ENCODE measurements around the gene GNE.
"Not testable (repeated sequence)": the region's sequence is repeated elsewhere in the genome, so short reads cannot be mapped to it uniquely, and the experiment has no call there.

The GNE gene

GRCh38 chr9:36207546-36208012, 50.7 kb downstream of the GNE start:
- DNase-seq: no peak

DNA sequence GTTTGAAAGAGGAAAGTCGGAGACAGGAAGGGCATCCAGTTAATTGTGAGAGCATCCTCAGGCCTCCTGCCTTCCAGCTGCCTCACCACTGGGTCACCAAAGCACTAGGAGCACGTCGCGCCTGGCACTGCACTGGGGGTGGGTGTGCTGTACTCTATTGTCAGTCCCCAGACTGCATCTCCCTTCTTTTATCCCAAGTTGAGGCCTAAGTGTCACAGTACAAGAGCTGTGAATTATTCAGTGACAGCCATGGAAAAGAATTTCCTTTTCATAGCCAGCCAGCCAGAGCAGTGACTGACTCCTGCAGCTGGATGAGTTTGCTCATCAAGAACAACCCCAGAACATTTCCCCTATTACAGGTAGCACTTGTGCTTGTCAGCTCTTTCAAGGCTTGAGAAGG, 51.2 kb downstream of the GNE start:
- no peak for DNase-seq

DNA sequence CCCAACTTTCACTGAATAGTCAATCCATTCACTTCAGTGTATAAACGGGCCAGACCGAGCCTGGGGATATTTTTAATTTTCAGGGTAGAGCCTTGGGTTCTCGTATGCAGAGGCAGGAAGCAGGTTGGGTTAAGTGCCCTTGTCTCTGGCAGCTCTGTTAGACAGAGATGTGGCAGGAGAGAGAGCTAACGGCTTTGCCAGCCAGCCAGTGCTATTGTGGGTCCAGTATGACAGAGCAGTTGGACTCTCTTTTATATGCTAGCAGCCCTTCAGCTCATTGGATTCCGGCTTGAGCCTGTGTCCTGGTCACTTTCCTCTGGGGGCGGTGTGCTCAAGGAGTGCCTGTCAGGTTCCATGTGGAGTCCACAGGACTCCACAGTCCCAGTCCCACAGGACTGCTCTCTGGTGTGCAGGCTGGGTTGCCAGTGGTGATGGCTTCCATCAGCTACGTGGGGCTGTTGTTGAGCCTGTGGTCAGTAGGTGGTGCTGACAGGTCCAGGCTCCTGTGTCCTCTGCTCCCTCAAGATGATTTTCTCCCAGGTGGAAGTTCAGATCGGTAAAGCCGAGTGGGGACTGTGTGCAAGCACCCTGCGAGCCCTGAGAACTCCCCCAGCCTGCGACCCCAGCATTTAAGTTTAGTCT, 53.2 kb downstream of the GNE start:
- no peak for DNase-seq

- DNase-seq: no peak
Measured at GRCh38 chr9:36194326-36195000, 63.8 kb downstream of the GNE start.

- DNase-seq: no peak
Measured at GRCh38 chr9:36193023-36193422, 65.2 kb downstream of the GNE start.

GRCh38 chr9:36192196-36192595, 66.1 kb downstream of the GNE start:
- no peak for DNase-seq

- DNase-seq: no peak
Measured at GRCh38 chr9:36191686-36192085, 66.6 kb downstream of the GNE start.

DNA sequence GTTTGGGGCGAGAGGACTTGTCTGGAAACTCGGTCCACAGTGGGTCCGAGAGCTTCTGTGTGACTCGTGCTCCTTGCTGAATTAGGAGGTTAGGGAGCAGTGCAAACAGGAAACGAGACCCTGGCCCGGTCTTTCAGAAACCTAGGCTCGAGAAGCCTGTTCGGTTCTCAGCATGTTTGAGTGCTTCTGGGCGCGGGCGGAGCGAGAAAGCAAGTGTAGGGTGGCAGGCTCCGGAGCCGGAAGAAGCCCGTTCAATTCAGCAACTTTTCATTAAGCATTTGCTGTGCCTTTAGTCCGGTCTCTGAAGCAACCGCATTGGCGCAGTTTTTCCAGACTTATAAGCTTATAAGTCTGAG, 67.0 kb downstream of the GNE start:
- DNase-seq: no peak

DNA sequence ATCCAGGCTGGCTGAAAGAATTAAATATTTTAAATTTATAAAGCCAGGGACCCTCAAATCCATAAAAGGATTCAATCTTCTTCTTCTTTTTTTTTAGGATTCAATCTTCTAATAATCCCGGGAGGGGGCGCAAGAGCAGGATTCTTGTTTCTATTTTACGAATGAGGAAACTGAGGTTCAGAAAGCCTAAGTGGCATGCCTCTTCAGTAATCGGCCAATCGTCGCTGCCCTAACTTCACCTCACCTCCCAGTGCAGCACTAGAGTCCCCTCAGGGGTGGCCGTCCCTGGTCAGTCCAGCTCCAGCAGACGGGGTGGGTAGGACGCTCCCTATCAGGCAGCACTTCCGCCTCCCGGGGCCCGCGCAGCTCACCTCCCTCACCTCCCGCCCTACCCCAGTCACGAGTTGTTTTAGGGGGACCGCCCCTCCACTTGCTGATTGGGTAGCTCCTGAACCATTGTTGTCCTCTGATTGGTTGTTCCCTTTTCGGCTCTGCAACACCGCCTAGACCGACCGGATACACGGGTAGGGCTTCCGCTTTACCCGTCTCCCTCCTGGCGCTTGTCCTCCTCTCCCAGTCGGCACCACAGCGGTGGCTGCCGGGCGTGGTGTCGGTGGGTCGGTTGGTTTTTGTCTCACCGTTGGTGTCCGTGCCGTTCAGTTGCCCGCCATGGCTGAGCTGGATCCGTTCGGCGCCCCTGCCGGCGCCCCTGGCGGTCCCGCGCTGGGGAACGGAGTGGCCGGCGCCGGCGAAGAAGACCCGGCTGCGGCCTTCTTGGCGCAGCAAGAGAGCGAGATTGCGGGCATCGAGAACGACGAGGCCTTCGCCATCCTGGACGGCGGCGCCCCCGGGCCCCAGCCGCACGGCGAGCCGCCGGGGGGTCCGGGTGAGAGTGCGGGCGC, 67.6 kb downstream of the GNE start, which contains the start of gene CLTA:
TSS of gene CLTA (plus strand) at position 534 of the 902 bp plus-strand sequence. CDS start at position 670, 136 bp downstream.
- DNase-seq: peak; percentile 94

GRCh38 chr9:36189976-36190375, 68.3 kb downstream of the GNE start:
- no peak for DNase-seq

- no peak for DNase-seq
Measured at GRCh38 chr9:36188212-36188611, 70.0 kb downstream of the GNE start.

DNA sequence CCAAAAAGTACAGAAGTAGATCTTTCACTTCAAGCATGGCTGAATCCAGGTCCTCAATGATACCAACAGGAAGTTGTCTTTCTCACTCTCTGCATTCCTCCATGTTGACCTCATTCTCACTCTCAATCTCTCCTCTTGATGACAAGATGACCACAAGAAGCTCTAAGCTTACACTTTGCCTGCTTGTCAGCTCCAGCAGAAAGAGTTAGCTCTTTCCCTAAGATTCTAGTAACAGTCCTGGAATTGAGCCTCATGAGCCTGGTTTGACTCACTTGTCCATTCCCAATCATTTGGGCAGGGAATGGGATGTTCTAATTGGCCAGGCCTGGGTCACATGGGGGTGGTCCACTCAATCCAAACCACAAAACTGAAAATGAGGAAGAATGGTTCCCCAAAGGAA, 70.8 kb downstream of the GNE start:
- DNase-seq: no peak

DNA sequence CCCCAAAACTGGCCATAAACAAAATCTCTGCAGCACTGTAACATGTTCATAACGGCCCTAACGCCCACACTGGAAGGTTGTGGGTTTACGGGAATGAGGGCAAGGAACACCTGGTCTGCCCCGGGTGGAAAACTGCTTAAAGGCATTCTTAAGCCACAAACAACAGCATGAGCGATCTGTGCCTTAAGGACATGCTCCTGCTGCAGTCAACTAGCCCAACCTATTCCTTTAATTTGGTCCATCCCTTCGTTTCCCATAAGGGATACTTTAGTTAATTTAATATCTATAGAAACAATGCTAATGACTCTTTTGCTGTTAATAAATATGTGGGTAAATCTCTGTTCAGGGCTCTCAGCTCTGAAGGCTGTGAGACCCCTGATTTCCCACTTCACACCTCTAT, 78.0 kb downstream of the GNE start:
- DNase-seq: not testable (repeated sequence)

DNA sequence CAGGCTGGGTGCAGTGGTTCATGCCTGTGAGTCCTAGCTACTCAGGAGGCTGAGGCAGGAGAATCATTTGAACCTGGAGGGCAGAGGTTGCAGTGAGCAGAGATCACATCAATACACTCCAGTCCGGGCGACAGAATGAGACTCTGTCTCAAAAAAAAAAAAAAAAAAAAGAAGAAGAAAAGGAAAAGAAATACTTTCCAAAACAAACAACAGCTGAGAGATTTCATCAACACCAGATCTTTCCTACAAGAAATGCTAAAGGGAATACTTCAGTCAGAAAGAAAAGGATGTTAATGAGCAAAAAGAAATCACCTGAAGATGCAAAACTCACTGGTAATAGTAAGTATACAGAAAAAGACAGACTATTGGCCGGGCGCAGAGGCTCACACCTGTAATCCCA, 80.7 kb downstream of the GNE start:
- no peak for DNase-seq

- not testable (repeated sequence) for DNase-seq
Measured at GRCh38 chr9:36176496-36176895, 81.8 kb downstream of the GNE start.

GRCh38 chr9:36175209-36175608, 83.0 kb downstream of the GNE start:
- DNase-seq: not testable (repeated sequence)

DNA sequence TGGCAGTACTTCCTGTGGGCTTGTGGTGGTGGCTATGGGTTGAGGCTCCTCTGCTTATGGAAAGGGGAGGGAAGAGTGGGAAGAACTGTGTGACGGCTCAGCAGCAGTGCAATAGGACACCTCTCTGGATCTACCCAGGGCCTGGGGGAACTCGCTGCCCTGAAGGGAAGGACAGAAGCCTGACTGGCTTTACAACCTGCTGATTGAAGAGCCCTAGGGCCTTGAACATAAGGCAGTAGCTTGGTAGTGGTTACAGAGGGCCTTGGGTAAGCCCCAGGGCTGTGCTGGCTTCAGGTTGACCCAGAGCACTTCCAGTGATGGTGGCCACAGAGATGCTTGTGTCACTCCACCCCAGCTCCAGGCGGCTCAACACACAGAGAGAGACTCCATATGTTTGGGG, 83.5 kb downstream of the GNE start:
- DNase-seq: no peak

DNA sequence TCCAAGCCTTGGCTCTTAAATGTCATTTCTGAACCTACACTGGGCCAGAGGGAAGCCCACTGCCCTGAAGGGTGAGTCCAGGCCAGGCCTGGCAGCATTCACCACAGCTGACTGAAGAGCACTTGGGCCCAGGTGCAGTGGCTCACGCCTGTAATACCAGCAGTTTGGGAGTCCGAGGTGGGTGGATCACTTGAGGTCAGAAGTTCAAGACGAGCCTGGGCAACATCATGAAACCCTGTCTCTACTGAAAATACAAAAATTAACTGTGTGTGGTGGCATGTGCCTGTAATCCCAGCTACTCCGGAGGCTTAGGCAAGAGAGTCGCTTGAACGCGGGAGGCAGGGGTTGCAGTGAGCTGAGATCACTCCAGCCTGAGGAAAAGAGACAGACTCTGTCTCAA, 84.0 kb downstream of the GNE start:
- no peak for DNase-seq

DNA sequence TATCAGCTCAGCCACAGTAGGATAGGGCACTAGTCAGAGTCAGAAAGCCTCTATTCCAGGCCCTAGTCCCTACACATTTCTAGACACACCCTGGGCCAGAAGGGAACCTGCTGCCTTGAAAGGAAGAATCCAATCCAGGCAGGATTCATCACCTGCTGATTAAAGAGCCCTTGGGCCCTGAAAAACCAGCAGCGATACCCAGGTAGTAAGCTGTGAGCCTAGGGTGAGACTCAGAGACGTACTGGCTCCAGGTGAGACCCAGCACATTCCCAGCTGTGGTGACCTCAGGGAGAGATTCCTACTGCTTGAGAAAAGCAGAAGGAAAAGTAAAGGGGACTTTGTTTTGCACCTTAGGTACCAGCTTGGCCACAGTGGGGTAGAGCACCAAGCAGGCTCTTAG, 84.4 kb downstream of the GNE start:
- no peak for DNase-seq

DNA sequence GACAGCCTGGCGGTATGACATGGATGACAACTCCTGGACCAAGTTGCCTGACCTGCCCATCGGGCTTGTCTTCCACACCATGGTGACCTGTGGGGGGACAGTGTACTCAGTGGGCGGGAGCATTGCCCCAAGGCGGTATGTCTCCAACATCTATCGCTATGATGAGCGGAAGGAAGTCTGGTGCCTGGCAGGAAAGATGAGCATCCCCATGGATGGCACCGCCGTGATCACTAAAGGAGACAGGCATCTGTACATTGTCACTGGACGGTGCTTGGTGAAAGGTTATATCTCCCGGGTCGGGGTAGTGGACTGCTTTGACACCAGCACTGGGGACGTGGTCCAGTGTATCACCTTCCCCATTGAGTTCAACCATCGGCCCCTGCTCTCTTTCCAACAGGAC, 87.7 kb downstream of the GNE start:
- no peak for DNase-seq

GRCh38 chr9:36169708-36170107, 88.5 kb downstream of the GNE start:
- DNase-seq: no peak

- DNase-seq: no peak
Measured at GRCh38 chr9:36169166-36169565, 89.1 kb downstream of the GNE start, which contains the start of gene CCIN. TSS of gene CCIN (plus strand) at chr9:36169388. CDS start at chr9:36169503, 115 bp downstream.

GRCh38 chr9:36166168-36166927, 91.9 kb downstream of the GNE start:
- peak; percentile 96 for DNase-seq
